ENCODE results near the gene GPRIN3.

- TF ChIP-seq CTCF (optimal IDR thresholded peaks at IDR 0.05 in 1 of 3, IDR thresholded peaks at IDR 0.05 in 1 of 3, conservative IDR thresholded peaks at IDR 0.05 in 1 of 3; ENCODE audit: extremely low read depth in 1 of 3, insufficient read depth in 2 of 3, low read length in 3 of 3) (no peak), EZH2 (IDR thresholded peaks at IDR 0.05; ENCODE audit: low read length) (no peak)
Observed at GRCh38 chr4:89352541-89352940, 44.9 kb upstream of the GPRIN3 start.

All from keratinocyte (primary cell).